Neural crest cell (in vitro differentiated cells): ENCODE data around the gene CENPS. TPM values are rescaled to one million over a fixed set of nuclear protein-coding genes. Genes with fewer than 3 reads are reported as not detected.

ENCODE experiments used
- DNase-seq: peaks from one replicate; pipeline ENCODE4 v3.0.0; 2021; ENCODE audit warnings: low read depth, mixed read lengths, low spot score
- H3K27ac Mint-ChIP-seq: one replicate; pipeline ENCODE4 v1.8.0; 2021; ENCODE audit warnings: mild to moderate bottlenecking, mixed read lengths; ENCODE audit not compliant: unreplicated experiment
- H3K27me3 Mint-ChIP-seq: 2 replicates; pipeline ENCODE4 v1.8.0; 2021; ENCODE audit warnings: low read depth, mild to moderate bottlenecking, mixed read lengths
- H3K36me3 Mint-ChIP-seq: 2 replicates; pipeline ENCODE4 v1.8.0; 2021; ENCODE audit warnings: low read depth, mild to moderate bottlenecking, mixed read lengths
- H3K4me1 Mint-ChIP-seq: 2 replicates; pipeline ENCODE4 v1.8.0; 2021; ENCODE audit warnings: mixed read lengths
- H3K4me3 Mint-ChIP-seq: one replicate; pipeline ENCODE4 v1.8.0; 2021; ENCODE audit warnings: mild to moderate bottlenecking, mixed read lengths
- H3K9me3 Mint-ChIP-seq: 2 replicates; pipeline ENCODE4 v1.8.0; 2021; ENCODE audit warnings: mixed read lengths
- total RNA-seq: library from RNA; stranded (reverse); gene quantifications from 2 replicates; pipeline ENCODE4 v1.2.1, GENCODE V29; 2021
- TF ChIP-seq, protein P1 (sequence below): fragments of 200-600 bp; sonication (generic); conservative IDR thresholded peaks from 2 replicates; pipeline ENCODE4 v1.5.0; 2021; ENCODE audit warnings: antibody characterized with exemption, mild to moderate bottlenecking

CENPS gene
- total RNA-seq, 1 donor from 2014 or later, result 26.9 TPM

DNA sequence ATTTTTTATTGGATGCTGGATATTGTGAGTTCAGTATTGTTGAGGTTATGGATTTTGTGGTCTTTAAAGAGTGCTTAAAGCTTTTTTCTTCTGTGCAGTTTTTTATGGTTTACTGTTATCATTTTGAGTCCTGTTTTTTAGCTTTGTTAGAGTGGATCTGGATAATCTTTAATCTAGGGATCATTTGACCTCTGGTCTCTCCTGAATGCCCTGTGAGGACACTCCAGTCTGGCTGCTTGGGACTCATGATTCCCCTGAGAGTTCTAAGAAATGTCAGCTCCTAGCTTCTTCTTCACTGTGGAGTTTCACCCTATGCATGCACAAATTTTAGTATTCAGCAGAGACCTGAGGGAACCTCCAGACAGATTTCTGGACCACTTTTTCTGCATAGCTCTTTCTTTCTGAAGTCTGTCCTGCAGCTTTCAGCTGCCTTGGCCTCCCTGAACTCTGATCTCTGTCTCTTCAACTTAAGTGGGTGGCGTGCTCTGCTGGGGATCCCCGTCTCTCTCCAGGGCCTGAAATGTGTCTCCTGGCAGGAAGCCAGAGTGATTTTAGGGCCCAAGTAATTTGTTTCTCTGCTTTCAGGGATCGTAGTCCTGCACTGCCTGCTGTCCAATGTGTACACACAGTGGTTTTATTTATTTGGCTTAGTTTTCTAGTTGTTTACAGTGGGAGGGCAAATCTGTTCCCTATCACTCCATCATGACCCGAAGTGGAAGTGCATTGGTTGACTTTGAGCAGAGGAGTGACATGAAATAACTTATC is 59.2 kb downstream of the CENPS start:
- Mint-ChIP-seq H3K36me3 (peaks cover 7% of the 10 kb centered on the region), H3K27ac (no peak overlapping the region), H3K27me3 (peaks cover 17% of the 10 kb centered on the region), H3K4me3 (no peak overlapping the region), H3K4me1 (peaks cover 28% of the 10 kb centered on the region), H3K9me3 (no peaks in the 10 kb centered on the region)
- TF ChIP-seq, protein P1, sequence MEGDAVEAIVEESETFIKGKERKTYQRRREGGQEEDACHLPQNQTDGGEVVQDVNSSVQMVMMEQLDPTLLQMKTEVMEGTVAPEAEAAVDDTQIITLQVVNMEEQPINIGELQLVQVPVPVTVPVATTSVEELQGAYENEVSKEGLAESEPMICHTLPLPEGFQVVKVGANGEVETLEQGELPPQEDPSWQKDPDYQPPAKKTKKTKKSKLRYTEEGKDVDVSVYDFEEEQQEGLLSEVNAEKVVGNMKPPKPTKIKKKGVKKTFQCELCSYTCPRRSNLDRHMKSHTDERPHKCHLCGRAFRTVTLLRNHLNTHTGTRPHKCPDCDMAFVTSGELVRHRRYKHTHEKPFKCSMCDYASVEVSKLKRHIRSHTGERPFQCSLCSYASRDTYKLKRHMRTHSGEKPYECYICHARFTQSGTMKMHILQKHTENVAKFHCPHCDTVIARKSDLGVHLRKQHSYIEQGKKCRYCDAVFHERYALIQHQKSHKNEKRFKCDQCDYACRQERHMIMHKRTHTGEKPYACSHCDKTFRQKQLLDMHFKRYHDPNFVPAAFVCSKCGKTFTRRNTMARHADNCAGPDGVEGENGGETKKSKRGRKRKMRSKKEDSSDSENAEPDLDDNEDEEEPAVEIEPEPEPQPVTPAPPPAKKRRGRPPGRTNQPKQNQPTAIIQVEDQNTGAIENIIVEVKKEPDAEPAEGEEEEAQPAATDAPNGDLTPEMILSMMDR, result no peak
- DNase-seq, result no peak

GRCh38 chr1:10490286-10490970 is 60.2 kb downstream of the CENPS start:
- DNase-seq, result no peak
- no peaks in the 10 kb centered on the region for H3K9me3 Mint-ChIP-seq
- peaks cover 19% of the 10 kb centered on the region for H3K27me3 Mint-ChIP-seq
- peaks cover 4% of the 10 kb centered on the region for H3K36me3 Mint-ChIP-seq
- no peak overlapping the region for H3K27ac Mint-ChIP-seq
- H3K4me1 Mint-ChIP-seq, result peaks cover 38% of the 10 kb centered on the region
- no peak overlapping the region for H3K4me3 Mint-ChIP-seq
- TF ChIP-seq, protein P1, result no peak

Other genes with a start within 250 kb of the CENPS start
- 113 and 116 TPM in 2 replicates for gene KIF1B, start 219.9 kb upstream of the CENPS start, total RNA-seq
- gene PGD, start 31.4 kb upstream of the CENPS start, total RNA-seq, result 484 and 496 TPM in 2 replicates
- 1.2 and 1.3 TPM in 2 replicates for gene CORT, start 19.6 kb downstream of the CENPS start, total RNA-seq
- gene DFFA, start 42.1 kb downstream of the CENPS start, total RNA-seq, result 50.5 and 54.0 TPM in 2 replicates
- 21.5 and 28.0 TPM in 2 replicates for gene PEX14, start 44.5 kb downstream of the CENPS start, total RNA-seq